AML-193 (cell line): ENCODE results near the gene KCNF1.
A peak's percentile ranks its signal among the peaks of the same experiment; 100 is the strongest.

Source experiments
- DNase-seq, 2 experiments: peaks; one replicate each; lab custom pipeline; 2025; lab: John Stamatoyannopoulos, UW

The KCNF1 gene

DNA sequence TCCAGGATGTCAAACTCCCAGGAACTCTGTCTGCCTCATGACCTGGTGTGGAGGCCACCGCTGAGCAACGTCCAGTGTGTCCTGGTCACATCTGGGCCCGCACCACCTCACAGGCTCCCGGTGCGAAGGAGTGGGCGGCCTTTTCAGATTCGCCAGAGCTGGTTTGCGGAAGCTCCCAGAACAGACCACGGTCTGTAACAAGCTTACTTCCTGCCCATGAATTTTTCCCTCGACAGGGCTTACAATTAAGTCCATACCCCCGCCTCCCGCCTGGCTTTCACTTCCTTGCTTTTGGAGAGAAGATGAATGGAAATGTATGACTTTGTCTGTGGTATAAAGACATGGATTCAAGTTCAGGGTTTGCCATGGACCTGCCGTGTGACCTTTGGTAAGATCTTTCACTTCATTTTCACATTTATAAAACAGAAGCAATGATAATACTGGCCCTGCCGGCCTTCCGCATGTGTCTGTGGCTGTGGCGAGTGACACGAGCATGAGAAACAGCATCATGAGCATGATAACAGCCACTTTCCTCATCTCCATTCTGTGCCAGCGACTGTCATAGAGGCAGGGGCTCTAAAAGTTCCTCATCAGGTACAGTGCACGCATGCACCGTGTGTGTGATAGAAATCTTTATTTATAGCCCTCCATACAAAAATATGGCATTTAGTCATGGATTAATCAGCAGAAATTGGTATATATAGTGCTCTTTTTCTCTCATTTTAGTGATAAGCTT lies 31.0 kb upstream of the KCNF1 start:
- DNase-seq, result no peak

DNA sequence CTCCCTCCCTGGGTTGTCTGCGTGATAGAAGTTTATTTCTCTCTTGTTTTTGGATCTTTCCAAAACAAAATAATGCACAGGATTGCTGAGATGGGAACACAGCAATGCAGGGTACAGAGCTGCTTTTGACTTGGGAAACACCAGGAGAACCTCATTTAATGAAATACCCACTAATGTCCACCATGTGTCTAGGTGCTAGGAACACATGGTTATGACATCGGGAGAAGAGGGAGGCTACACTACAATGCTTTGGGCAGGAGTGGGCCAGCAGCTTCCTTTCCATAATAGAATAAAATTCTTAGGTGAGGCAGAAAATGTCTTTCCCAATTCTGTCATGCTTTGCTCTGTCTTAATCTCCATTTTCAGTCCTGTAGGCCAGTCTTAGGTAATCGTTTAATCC lies 29.2 kb upstream of the KCNF1 start:
- no peak for DNase-seq

DNA sequence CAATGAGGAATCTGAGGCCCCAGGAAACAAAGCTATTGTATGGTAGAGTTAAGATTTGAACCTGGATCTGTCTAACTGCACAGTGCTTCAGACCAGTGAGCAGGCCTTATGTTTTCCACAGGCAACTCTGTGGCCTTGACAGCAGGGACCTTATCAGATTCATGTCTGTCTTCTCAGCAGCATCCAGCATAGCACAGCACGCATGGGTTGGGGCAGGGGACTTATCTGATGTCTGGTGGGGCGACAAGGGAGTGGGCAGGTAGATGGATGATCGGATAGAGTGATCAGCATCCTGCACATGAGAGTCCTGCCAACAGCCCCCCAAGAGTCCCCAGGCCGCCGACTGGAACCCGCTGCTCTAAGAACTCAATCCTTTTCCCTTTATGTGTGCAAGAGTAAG lies 28.7 kb upstream of the KCNF1 start:
- DNase-seq, result no peak

DNA sequence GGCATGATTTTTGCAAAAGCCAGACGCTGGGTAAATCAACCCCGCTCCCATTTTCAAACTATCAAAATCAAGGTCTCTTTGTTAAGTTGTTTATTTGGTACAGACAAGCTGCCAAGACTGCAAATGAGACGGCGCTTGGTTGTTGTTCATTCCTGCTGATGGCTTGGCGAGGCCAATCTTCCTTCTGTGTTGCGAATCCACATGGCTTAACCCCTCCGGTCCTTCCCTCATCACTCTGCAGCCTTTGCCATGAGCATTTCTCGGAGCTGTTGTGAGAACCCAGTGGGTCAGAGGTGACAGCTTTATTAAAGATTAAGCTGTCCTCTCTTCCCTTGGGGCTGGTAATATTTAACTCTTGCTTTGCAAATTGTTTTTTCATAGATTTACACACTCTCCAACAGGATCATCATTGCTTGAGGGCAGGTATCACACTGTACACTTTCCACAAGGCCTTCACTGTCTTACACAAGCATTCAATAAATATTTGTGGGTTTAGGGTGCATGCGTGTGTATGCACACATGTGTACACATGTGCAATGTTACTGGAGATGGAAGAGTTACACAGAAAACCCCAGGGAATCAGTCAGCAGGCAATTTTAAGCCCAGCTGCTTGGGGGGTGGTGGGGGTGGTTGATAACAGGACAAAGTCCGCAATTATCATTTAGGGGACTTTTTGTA lies 27.8 kb upstream of the KCNF1 start:
- DNase-seq, result no peak

DNA sequence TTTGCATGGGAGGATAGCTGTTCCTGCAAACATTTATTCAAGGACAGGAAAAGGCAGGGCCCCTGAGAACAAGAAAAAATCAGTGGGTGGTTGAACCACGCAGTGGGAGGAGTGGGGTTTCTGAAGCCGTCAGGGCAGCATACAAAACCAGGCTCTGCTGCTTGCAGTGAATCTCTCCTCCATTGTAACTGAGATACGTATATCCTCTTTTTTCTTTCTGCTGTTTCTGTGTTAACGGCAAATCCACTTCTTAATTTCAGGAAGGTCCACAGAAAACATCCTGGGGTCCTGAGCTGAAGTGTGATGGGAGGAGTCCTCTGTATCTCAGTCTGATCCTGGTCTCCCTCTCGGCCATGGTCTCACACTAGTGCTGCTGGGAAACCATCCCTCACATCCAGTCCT lies 27.2 kb upstream of the KCNF1 start:
- no peak for DNase-seq

DNA sequence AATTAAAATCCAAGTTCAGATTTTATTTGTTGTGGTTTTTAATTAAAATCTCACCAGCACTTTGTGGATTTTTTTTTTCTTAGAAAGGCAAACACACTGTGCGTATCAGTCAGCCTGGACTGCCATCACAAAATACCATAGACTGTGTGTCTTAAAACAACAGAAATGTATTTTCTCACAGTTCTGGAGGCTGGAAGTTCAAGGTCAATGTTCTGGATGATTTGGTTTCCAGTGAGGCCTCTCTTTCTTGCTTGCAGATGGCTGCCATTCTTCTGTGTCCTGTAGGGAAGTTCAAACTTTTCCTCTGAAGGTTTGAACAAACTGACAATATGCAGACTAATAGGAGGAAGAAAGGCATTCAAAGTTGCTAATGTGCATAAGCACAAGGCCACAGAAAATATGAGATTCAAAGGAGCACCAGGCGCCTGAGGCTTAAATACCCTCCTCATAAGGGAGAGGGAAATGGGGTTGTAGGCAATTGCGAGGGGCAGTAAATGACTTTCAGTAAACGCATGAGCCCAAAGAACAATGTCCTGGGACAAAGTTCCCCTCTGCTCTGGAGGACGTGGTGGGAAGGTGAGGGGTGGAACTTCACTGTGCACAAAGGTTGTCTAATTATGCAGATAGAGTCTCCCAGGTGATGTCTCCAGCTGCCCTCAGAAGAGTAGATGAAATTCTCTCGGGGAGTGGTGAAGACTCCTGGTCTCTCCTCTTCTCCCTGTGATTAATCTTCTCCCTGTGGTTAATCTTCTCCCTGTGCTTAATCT lies 26.5 kb upstream of the KCNF1 start:
- no peak for DNase-seq

DNA sequence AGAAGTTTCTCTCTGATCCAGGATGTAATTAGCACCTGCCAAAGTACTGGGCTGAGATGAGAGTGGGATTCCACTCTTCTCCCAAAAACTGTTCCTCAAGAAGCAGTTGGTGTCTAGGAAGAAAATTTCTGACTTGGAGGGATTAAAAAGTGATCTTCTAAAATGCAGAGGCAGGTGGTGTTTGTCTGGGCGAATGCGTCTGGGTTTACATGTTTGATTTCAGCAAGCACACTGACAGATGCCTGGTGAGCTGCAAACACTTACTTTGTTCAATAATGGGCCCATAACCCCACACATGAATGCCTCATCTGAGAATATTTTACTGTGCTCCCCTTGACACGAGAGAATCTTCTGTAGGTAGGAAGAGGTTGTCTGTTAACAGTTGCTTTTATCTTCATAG lies 24.3 kb upstream of the KCNF1 start:
- DNase-seq, result no peak

DNA sequence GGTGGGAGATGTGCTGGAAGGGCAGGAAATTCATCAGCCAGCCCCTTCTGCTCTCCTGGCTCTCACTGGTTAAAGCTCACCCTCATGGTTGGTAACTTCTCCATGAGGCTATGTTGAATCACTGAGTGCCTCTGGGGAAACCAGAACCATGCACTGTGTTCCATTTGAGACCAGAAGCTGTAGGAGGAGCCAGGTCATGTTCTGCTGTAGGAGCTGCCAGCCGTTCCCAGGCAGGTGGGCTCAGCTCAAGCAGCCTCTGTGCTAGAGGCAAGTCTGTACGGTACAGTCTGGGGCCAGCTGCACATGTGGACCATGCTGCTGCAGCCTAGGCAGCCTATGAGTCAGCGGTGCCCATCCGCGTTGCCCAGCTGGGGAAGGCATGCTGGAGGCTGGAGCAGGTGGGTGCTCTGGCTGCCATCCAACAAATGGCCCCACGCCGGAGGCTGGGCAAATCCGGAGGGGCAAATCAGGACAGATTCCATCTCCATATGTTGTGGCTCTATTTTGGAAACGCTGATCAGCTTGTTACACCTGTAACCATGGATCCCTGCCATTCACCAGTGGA lies 22.0 kb upstream of the KCNF1 start:
- DNase-seq, result no peak

DNA sequence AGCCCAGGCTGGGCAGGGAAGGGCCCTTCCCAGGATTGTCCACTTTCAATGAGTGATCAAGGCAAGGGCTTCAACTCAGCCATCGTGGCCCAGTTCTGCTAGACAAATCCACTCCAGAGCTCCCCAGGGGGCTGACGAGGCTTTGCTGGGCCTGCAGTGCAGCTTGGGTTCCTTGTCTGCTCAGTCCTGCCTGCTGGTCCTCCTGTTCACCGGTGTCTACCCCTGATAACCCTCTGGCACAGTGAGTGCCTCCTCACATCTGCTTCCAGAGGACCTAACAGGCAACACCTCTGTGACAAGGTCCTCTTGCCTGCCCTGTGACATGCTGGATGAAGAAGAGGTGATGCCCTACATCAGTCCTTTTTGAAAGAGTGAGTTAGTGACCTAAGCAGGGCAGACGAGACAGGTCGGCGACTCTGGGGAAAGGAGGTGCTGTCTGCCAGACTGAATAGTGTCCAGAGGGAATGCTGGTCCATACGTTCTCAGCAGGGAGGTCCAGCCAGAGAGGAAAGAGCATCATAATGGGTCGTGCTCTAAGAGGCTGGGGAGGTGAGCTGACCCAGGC lies 20.9 kb upstream of the KCNF1 start:
- DNase-seq, result no peak

DNA sequence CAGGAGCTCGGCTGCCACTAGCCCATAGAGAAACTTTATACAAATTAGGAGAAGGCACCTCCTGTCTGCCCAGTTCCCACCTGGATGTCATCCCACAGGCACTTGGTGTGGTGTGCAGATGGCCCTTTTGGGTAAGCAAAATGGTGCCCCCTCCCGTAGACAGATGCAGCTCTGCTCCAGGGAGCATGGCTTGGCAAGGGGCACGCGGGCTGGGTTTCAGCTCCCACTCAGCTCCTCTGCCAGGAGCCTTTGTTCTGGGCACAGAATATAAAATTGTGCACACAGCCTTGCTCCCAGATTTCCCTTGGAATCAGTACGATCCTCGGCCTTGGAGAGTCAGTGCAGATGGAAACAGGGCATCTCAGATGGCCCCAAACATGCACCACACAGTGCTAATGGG lies 20.3 kb upstream of the KCNF1 start:
- no peak for DNase-seq

DNA sequence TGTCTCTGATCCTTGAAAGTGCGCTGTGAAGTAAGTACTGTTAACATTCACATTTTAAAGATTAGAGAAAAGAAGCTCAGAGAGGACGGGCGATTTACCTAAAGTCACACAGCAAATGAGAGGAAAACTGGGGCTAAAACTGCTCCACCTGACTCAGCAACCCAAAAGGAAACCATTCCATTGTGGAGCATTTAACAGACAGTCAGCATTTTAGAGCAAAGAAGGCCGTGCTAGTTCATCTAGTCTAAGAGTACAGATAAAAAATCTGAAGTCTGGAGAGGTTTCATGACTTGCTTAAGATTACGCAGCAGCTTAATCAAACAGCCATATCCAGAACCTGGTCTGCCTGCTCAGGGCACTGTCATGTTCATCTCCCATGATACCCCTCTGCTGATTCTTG lies 19.9 kb upstream of the KCNF1 start:
- no peak for DNase-seq

DNA sequence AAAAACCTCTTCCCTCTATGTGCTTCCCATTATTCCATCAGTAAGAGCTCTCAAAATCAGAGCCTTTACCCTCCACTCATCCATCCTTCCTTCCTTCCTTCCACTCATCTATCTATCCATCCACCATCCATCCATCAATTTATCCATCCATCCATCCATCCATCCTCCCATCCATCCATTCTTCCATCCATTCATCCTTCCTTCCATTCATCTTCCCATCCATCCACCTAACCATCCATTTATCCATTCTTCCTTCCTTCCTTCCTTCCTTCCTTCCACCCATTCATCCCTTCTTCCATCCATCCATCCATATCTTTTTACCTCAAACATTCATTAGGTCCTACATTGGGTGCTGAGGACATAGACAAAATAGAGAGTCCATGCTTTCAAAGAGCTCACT lies 19.4 kb upstream of the KCNF1 start:
- no peak for DNase-seq

DNA sequence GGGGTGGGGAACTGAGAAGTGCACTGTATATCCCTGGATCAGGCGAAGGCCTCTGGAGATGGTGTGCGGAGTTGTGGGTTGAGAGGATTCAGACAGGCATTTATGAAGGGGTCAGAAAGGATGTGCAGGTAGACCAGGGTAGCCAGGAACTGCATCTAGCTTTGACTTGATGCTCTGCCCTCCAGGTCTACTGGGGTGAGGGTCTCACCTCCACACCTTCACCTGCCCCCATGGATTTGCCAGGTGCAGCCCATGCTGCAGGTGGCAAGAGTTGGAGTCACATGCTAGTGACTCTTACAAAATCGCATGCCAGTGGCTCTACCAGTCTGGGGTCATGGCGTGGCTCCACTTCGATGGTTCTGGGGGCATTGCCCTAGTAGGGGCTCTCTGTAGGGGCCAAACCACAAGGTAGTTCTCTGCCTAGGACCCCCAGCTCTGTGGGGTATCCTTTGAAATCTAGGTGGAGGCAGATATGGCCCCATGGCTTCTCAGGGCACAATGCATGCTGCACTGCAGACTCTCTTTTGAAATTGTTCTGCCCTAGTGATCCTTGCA lies 18.9 kb upstream of the KCNF1 start:
- no peak for DNase-seq

DNA sequence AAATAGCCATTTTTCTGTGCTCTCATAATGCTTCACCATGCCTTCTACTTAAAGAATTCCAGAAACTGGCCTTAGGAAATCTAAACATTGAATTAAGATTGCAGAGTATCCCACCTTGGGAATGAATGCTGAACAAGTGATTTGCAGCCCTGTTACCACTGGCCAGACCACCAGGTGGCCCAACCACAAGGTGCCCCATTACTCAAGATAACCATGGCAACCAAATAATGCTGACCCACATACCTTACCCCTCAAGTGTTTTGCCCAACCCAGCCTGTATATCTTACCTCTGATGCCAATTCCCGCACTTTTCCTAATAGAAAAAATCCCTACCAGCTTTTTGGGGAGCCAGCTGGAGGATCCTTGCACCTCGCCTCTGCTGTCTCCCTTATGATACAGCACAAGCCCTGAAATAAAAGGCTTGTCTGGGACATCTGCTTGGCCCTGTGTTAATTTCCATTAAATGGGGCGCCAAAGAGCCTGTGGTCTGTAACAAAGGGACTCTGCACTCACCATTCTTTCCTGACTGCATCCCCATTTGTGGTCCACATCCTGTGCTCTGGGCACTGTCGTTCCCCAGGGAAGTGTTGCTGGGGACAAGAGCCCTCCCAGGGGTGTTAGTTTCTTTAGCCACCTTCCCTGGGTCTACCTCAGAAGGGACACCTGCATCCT lies 17.3 kb upstream of the KCNF1 start:
- no peak for DNase-seq

DNA sequence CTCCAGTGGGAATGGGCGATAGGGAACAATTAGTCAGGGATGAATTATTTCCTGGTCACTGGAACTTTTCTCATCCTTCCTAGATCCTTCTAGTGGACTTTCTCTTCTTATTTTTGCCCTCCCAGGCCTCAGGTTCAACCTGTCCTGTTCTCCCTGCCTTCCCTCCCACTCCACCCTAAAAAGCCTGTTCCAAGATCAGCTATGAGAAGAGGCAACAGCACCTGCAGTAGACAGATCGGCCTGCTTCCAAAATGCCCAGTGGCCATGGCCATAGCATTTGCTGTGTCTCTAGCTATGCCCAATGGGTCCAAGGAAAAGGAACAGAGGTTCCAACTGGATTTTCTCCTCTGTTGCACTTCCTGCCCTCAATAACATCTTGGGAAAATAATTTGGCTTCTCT lies 16.5 kb upstream of the KCNF1 start:
- DNase-seq, result no peak

DNA sequence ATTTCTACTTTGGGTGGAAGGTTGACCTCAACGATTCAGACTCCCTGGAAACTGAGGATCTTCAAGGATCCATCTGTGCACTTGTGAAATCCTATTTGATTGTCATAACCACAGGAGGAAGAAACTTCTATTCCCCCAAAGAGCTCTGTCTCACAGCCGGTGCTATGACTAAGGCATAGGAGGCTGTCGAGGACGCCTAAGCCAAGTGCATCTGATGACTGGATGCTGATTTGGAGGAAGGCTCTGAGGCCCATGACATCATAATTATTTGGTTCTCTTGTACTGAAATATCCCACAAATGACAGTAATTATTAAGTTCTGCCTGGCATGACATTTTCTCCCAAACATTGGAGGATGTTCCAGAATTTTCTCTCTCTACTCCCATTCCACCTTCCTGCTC lies 13.8 kb upstream of the KCNF1 start:
- no peak for DNase-seq

DNA sequence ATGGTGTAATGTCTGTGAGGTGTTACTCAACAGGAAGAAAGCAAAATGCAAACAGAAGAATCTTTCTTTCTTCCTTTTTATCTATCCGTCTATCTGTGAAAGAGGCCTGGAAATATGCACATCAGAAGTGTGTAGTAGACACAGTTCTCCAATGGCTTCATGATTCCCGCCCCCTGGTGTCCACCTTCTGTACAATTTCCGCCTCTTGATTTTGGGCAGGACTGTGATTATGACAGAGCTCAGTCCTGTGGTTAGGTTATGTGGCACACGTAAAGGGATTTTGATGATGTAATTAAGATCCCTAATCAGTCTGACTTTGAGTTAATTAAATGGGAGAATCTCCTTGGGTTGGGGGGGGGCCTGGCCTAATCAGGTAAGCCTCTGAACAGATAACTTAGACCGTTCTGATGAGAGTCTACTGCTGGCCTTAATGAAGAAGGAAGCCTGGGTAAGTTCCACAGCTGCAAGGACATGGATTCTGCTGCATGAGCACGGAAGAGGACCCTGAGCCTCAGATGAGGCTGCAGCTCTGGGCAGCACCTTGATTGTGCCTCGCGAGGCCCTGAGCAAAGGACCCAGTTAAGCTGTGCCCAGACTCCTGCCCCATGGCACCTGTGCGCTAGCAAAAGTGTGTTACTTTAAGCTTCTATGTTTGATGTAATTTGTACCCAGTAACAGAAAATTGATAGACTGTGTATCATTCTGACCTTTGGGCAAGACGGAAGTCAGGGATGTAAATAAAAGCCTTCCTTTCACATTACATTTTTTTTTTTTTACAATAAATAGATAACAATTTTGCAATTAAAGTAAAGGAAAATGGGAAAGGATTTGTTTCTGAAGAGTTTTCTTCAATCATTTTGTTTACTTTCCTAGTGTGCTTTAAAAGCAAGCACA lies 11.3 kb upstream of the KCNF1 start:
- DNase-seq, result peak; percentile 70 to 72

DNA sequence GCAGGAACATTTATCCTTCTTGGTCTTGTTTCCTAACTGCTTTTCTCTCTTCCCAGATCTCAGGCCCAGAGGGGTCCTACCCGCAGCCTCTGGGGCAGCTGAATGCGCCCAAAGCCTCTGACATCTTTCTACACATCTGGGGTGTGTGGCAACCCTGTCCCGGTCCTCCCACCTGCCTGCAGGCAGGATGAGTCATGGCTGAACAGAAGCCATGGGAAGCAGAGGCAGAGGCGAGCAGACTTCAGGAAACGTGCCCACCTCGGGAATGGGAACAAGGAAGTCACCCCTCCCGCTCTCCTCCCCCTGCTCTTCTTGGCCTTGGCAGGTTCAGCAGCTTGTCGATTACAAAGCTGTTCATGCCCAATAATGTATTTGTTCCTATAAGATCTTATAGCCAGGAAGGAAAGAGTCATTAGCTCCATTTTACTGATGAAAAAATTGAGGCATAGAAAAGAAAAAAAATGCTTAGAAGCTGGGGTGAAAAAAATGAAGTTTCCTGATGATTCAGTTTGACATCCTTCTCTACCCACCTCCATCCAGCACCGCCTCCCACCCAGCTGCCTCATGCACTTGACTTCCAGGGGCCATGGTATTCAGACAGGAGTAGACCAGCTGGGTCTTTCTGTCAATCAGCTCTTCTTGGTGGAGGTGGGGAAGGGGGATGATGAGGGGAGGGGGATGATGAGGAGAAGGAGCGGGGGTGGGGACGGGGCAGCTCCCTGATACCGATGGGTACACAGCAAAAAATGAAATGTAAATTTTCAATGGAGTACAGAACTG lies 10.4 kb upstream of the KCNF1 start:
- DNase-seq, result no peak

DNA sequence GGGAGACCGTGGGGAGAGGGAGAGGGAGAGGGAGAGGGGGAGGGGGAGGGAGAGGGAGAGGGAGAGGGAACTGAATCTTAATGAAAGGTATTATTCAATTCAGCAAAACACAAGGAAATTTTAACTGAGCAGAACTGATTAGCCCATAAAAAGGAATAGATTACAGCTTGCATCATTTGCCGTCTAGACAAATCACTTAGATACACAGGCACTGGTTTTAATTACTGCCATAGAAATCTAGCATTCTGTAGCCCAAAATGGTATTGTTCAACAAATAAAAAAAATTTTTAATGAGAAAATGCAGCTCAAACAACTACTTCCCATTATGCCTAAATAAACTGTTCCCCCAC lies 7.9 kb upstream of the KCNF1 start:
- no peak for DNase-seq

DNA sequence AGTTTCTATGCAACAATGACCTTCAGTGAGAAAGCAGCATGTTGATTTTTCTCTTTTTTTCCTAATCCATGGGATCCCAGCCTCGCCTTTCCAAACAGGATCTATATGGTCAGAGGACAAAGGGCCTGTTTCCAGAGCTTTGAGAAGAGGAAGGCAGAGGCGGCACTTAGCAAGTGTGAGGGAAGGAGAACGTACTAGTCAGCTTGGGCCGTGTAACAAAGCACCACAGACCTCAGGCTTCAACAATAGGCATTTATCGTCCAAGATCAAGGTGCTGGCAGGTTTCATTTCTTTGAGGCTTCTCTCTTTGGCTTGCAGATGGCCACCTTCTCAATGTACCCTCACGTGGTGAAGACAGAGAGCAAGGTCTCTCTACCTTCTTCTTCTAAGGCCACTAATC lies 7.3 kb upstream of the KCNF1 start:
- no peak for DNase-seq
